Heart left ventricle (tissue), 13 donors: Measurements from ENCODE around the gene LAMA2.

Experiments
- CTCF ChIP-seq, 12 donors: fragments of 200-600 bp; sonication (generic) in 4 of 12; IDR thresholded peaks; one replicate each; pipeline versions ENCODE4 v1.5.0 to v1.8.0; 2018 to 2022; ENCODE audit warnings: antibody characterized with exemption in 12 of 12, mild to moderate bottlenecking in 5 of 12
- POLR2A ChIP-seq, 2 donors: fragments of 450-650 bp; IDR thresholded peaks; one replicate each; pipeline ENCODE4 v1.6.1; 2017; ENCODE audit warnings: antibody characterized with exemption in 2 of 2, mild to moderate bottlenecking in 2 of 2, moderate library complexity in 2 of 2
- donor health status: ischemic (EF 13 %, LVEDD 7.1; RV severe dilation, severe dysfunction).
- donor health status: DM: no; HTN: yes; CAD: no.
- donor health status: DM: no; HTN: no; CAD: no.
- donor health status: ischemic (EF 25% LVEDD 6.9; RV normal size, moderate dysfunction).
- donor health status: ischemic (EF 25% LVEDD 5.7; RV mildly dilated, moderate dysfunction).
- donor health status: ischemic (EF 35%, LVEDD 5.7; RV mildly dilated, moderate dysfunction).
- donor health status: nonischemic (EF 11% LVEDD 7.7; RV severe dilation, severe dysfunction).
- donor health status: DM: yes; HTN: yes; CAD: no.
- donor health status: PGD.
- donor health status: ischemic (EF 29% LVEDD 5.4; RV normal size, mild dysfunction).
- donor health status: nonischemic (EF 23%, LVEDD 6.1; RV moderate dilation, normal function).

GRCh38 chr6:129416337-129416990 lies 533.5 kb downstream of the LAMA2 start:
- TF ChIP-seq CTCF (IDR thresholded peaks at IDR 0.05) (no peak), POLR2A (IDR thresholded peaks at IDR 0.05) (no peak)
